HG02571 (cell line): Measurements from ENCODE around the gene AHCY.
"Not testable (repeated sequence)": the region's sequence is repeated elsewhere in the genome, so short reads cannot be mapped to it uniquely, and the experiment has no call there.

Experiments
- ATAC-seq: cut with Tn5 transposase; IDR thresholded peaks from one replicate; pipeline ENCODE4 v1.9.1; 2021; ENCODE audit warnings: mild to moderate bottlenecking, moderate library complexity; ENCODE audit not compliant: unreplicated experiment

AHCY gene

GRCh38 chr20:34299556-34300255 lies 3.4 kb downstream of the AHCY start:
- ATAC-seq = no peak

DNA sequence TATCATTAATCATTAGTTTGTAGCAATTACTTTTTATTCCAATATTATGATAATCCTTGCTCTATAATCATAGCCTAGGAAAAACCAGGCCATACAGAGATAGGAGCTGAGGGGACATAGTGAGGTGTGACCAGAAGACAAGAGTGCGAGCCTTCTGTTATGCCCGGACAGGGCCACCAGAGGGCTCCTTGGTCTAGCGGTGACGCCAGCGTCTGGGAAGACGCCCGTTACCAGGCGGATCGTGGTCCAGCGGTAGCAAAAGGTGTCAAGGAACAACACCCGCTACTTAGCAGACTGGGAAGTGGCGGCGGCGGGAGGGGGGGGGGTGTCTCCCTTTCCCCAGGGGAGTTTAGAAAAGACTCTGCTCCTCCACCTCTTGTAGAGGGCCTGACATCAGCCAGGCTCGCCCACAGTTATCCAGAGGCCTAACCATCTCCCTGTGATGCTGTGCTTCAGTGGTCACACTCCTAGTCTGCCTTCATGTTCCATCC lies 4.8 kb downstream of the AHCY start:
- not testable (repeated sequence) for ATAC-seq

- ATAC-seq = no peak
These were observed 6.7 kb downstream of the AHCY start for GRCh38 chr20:34296468-34296867.

DNA sequence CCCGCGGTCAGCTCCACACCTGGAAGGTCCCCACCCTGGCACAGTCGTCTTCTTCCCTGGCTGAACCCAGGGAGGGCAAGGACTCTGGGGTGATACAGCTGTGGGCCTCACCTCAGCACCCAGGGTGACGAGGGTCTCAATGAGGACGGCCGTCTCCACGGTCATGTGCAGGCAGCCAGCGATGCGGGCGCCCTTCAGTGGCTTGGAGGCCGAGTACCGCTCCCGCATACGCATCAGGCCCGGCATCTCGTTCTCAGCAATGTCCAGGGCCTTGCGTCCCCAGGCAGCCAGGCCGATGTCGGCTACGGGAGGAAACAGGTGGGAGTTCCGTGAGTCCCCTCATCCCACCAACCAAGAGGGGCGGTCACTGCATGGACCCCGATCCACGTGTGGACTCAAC lies 7.9 kb downstream of the AHCY start:
- ATAC-seq = no peak

DNA sequence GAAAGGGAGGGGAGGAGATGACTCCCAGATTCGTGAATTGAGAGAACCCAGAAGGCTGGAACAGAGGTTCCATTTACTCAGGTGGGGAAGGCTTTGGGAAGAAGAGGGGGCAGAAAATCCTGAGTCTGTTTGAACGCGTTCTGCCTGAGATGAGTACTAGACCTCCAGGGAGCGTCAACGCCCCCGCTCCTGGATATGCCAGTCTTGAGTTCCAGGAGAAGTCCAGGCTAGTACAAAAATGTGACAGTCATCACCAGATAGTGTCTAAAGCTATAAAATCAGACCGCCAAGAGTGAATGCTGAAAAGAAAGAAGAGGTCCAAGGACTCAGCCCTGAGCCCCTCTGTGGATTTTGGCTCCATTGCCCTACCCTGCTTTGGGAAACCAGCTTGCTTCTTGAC lies 8.6 kb downstream of the AHCY start:
- no peak for ATAC-seq

GRCh38 chr20:34293589-34293988 lies 9.6 kb downstream of the AHCY start:
- no peak for ATAC-seq

- ATAC-seq = no peak
These were observed 10.0 kb downstream of the AHCY start for GRCh38 chr20:34293119-34293518.

- no peak for ATAC-seq
These were observed 10.7 kb downstream of the AHCY start for GRCh38 chr20:34292496-34292895.

GRCh38 chr20:34290471-34290870 lies 12.7 kb downstream of the AHCY start:
- ATAC-seq = no peak

DNA sequence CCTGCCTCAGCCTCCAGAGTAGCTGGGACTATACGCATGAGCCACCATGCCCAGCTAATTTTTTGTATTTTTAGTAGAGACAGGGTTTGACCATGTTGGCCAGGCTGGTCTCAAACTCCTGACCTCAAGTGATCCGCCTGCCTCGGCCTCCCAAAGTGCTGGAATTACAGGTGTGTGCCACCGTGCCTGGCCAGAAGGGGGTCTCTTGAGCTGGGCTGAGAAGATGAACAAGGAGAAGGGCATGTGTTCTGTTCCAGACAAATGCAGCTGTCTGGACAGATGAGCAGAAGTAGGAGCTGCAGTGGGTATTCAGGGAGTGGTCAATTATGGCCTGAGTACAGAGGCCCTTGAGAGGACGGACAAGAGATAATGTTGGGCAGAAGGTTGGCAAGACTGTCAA lies 15.7 kb downstream of the AHCY start:
- ATAC-seq = not testable (repeated sequence)

GRCh38 chr20:34285450-34285849 lies 17.7 kb downstream of the AHCY start:
- ATAC-seq = no peak

- no peak for ATAC-seq
These were observed 19.3 kb downstream of the AHCY start for GRCh38 chr20:34283844-34284243.

GRCh38 chr20:34282041-34282440 lies 21.1 kb downstream of the AHCY start:
- ATAC-seq = no peak

GRCh38 chr20:34281177-34281576 lies 22.0 kb downstream of the AHCY start:
- no peak for ATAC-seq

- no peak for ATAC-seq
These were observed 28.5 kb downstream of the AHCY start for GRCh38 chr20:34274694-34275093.

- ATAC-seq = no peak
These were observed 31.2 kb downstream of the AHCY start for GRCh38 chr20:34271956-34272355.

- no peak for ATAC-seq
These were observed 33.0 kb downstream of the AHCY start for GRCh38 chr20:34269996-34270627.

GRCh38 chr20:34268851-34269636 lies 34.1 kb downstream of the AHCY start:
- ATAC-seq = no peak

- ATAC-seq = no peak
These were observed 35.0 kb downstream of the AHCY start for GRCh38 chr20:34268145-34268544.

GRCh38 chr20:34264141-34264540 lies 39.0 kb downstream of the AHCY start:
- no peak for ATAC-seq

GRCh38 chr20:34263468-34263867 lies 39.7 kb downstream of the AHCY start:
- ATAC-seq = not testable (repeated sequence)
